GM20431 (cell line): ENCODE data around the gene SLC4A3.

ENCODE experiments used
- in situ Hi-C: fragments of 300-500 bp; cut with MseI, MboI; formaldehyde crosslinking; loops from one replicate; pipeline ENCODE4 v1.15.0; 2020; ENCODE audit warnings: low sequenced_read_pairs; ENCODE audit not compliant: unreplicated experiment

Gene SLC4A3

GRCh38 chr2:219627103-219628100, at the start of gene SLC4A3:
TSS of gene SLC4A3 (plus strand) at chr2:219627630. CDS start at chr2:219627993, 363 bp downstream.
- in situ Hi-C loops, result no loop called here

- in situ Hi-C loops, result no loop called here
These were observed 48.4 kb upstream of the SLC4A3 start for GRCh38 chr2:219578811-219579613.

GRCh38 chr2:219581346-219581745, 46.1 kb upstream of the SLC4A3 start:
- in situ Hi-C loops, result no loop called here

- in situ Hi-C loops, result no loop called here
These were observed 36.3 kb upstream of the SLC4A3 start for GRCh38 chr2:219591091-219591490.

GRCh38 chr2:219592736-219593135, 34.7 kb upstream of the SLC4A3 start:
- in situ Hi-C loops, result no loop called here

GRCh38 chr2:219593154-219593553, 34.3 kb upstream of the SLC4A3 start:
- in situ Hi-C loops, result no loop called here

- in situ Hi-C loops, result no loop called here
These were observed 32.2 kb upstream of the SLC4A3 start for GRCh38 chr2:219595256-219595655.

GRCh38 chr2:219596954-219597551, 30.4 kb upstream of the SLC4A3 start:
- in situ Hi-C loops, result no loop called here

GRCh38 chr2:219597552-219598307, 29.7 kb upstream of the SLC4A3 start, which contains the start of gene STK11IP:
TSS of gene STK11IP (plus strand) at chr2:219597857. CDS start at chr2:219598120, 263 bp downstream.
- in situ Hi-C loops, result no loop called here

GRCh38 chr2:219598308-219599078, 28.9 kb upstream of the SLC4A3 start:
- in situ Hi-C loops, result no loop called here

- in situ Hi-C loops, result no loop called here
These were observed 23.7 kb upstream of the SLC4A3 start for GRCh38 chr2:219603771-219604170.

- in situ Hi-C loops, result no loop called here
These were observed 21.8 kb upstream of the SLC4A3 start for GRCh38 chr2:219605607-219605954.

- in situ Hi-C loops, result no loop called here
These were observed 19.5 kb upstream of the SLC4A3 start for GRCh38 chr2:219607931-219608330.

GRCh38 chr2:219608399-219608964, 18.9 kb upstream of the SLC4A3 start:
- in situ Hi-C loops, result no loop called here

GRCh38 chr2:219609149-219609750, 18.2 kb upstream of the SLC4A3 start:
- in situ Hi-C loops, result no loop called here

- in situ Hi-C loops, result no loop called here
These were observed 16.1 kb upstream of the SLC4A3 start for GRCh38 chr2:219611306-219611705.

GRCh38 chr2:219611866-219612576, 15.4 kb upstream of the SLC4A3 start:
- in situ Hi-C loops, result no loop called here
